22Rv1 (cell line): ENCODE data around the gene CATSPER4.

Source experiments
- H3K27ac ChIP-seq: fragments of 450-650 bp; 2 replicates; pipeline ENCODE4 v1.5.1; 2017
- CTCF ChIP-seq: fragments of 450-650 bp; IDR thresholded peaks from 2 replicates; pipeline ENCODE4 v1.5.1; 2017; ENCODE audit warnings: mild to moderate bottlenecking
- ZFX ChIP-seq: fragments of 450-650 bp; IDR thresholded peaks from 2 replicates; pipeline ENCODE4 v1.6.1; 2017; ENCODE audit warnings: antibody characterized with exemption, borderline replicate concordance

Gene CATSPER4

GRCh38 chr1:26155370-26156284, 34.8 kb upstream of the CATSPER4 start:
- TF ChIP-seq CTCF (no peak), ZFX (no peak)
- H3K27ac ChIP-seq = no peak overlapping the region

DNA sequence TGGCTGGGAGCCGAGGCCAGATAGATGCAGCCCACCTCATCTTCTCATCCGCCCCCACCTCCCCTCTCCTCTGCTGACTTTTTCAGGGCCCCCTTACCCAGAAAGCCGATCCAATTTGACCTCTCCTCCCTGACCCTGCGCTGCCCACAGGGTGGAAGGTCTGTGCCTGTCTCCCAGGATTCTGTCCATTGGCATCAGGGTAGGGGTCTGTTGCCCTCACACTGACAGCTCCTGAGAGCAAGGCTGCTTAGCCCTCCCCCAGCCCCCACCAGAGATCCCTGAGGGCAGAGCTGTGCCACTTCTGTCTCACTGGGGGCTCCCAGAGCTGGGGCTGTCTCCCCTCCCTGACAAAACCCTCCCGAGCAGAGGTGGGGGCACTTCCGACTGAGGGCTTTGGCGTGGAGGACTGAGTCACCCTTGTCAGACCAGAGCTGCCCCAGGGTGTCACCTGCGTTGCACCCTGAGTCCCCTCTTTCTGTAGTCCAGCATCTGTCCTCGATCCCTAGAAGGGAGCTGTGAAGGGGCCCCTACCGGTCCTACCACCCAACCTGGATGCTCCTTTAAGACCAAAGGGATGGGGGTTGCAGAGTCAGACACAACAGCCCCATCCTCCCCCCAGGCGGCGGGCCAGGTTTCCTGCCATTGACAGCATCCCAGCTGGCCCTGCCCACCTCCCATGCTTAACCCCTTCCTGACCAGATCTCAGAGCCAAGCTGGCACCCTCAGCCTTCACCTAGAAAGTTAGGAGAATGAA, 33.9 kb upstream of the CATSPER4 start:
- H3K27ac ChIP-seq = no peak overlapping the region

GRCh38 chr1:26158271-26158907, 32.0 kb upstream of the CATSPER4 start:
- TF ChIP-seq ZFX = no peak
- TF ChIP-seq CTCF = no peak
- no peak overlapping the region for H3K27ac ChIP-seq

More for the DNA sequence above, 33.9 kb upstream of the CATSPER4 start:
- TF ChIP-seq CTCF (no peak), ZFX (no peak)

- no peak within 1 kb of the TSS for H3K27ac ChIP-seq
- TF ChIP-seq ZFX (no peak), CTCF (no peak)
These were observed 31.3 kb upstream of the CATSPER4 start, which contains the start of gene FAM110D for GRCh38 chr1:26158908-26159742. TSS of gene FAM110D (plus strand) at chr1:26159079. CDS start at chr1:26161292, 2,213 bp downstream.

DNA sequence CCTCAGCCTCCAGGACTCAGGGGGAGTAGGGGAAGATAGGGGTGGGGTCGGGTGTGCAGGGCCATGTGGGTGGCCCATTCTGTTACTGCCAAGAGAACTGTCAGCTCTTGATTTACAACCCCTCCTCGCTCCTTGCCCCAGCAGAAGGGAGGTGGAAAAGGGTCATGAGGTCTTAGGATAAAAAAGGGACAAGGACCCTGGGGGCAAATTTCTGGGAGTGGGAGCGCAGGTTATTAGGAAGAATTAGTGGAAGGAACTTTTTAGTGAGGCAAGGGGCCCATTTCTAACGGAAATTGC, 30.7 kb upstream of the CATSPER4 start:
- no peak overlapping the region for H3K27ac ChIP-seq
- TF ChIP-seq CTCF (no peak), ZFX (no peak)

- H3K27ac ChIP-seq = no peak overlapping the region
- TF ChIP-seq ZFX (no peak), CTCF (no peak)
These were observed 29.6 kb upstream of the CATSPER4 start for GRCh38 chr1:26160527-26161414.
